Adipocyte (in vitro differentiated cells): ENCODE measurements around the gene HOXA11.

Experiments
- DNase-seq: peaks from one replicate; pipeline ENCODE4 v3.0.0-alpha.2; 2015; ENCODE audit warnings: low read depth
- H3K27me3 ChIP-seq: replicated peaks from 2 replicates; pipeline ENCODE4 v1.7.0; 2013; ENCODE audit warnings: mild to moderate bottlenecking, low read length, moderate library complexity; ENCODE audit not compliant: control insufficient read depth, insufficient read depth
- H3K36me3 ChIP-seq: 2 replicates; pipeline ENCODE4 v1.7.0; 2013; ENCODE audit warnings: low read length, mild to moderate bottlenecking, moderate library complexity; ENCODE audit not compliant: control insufficient read depth, insufficient read depth, severe bottlenecking
- H3K4me1 ChIP-seq: 2 replicates; pipeline ENCODE4 v1.7.0; 2013; ENCODE audit warnings: mild to moderate bottlenecking, low read length, moderate library complexity; ENCODE audit not compliant: control insufficient read depth, insufficient read depth
- H3K4me3 ChIP-seq: 2 replicates; pipeline ENCODE4 v1.7.0; 2013; ENCODE audit warnings: mild to moderate bottlenecking, low read length, moderate library complexity
- H3K9ac ChIP-seq: 2 replicates; pipeline ENCODE4 v1.7.0; 2013; ENCODE audit warnings: mild to moderate bottlenecking, low read length, moderate library complexity
- H3K9me3 ChIP-seq: 2 replicates; pipeline ENCODE4 v1.7.0; 2013; ENCODE audit warnings: mild to moderate bottlenecking, low read length, moderate library complexity; ENCODE audit not compliant: control insufficient read depth

Gene HOXA11

GRCh38 chr7:27213433-27214238, 28.6 kb upstream of the HOXA11 start:
- Histone ChIP-seq H3K27me3 (peaks cover 60% of the 10 kb centered on the region), H3K4me1 (peaks cover 8% of the 10 kb centered on the region), H3K9ac (no peak overlapping the region), H3K36me3 (no peaks in the 10 kb centered on the region), H3K9me3 (no peaks in the 10 kb centered on the region), H3K4me3 (no peak overlapping the region)
- DNase-seq, result no peak

- peaks cover 8% of the 10 kb centered on the region for H3K4me1 ChIP-seq
- DNase-seq, result no peak
- no peaks in the 10 kb centered on the region for H3K36me3 ChIP-seq
These were observed 27.7 kb upstream of the HOXA11 start for GRCh38 chr7:27212497-27213432.

GRCh38 chr7:27211764-27212204, 26.8 kb upstream of the HOXA11 start:
- Histone ChIP-seq H3K27me3 (peaks cover 71% of the 10 kb centered on the region), H3K4me1 (peaks cover 8% of the 10 kb centered on the region), H3K4me3 (no peak overlapping the region), H3K36me3 (no peaks in the 10 kb centered on the region), H3K9me3 (no peaks in the 10 kb centered on the region), H3K9ac (no peak overlapping the region)
- no peak for DNase-seq

More at GRCh38 chr7:27212497-27213432, 27.7 kb upstream of the HOXA11 start:
- Histone ChIP-seq H3K9ac (no peak overlapping the region), H3K4me3 (no peak overlapping the region), H3K27me3 (peaks cover 65% of the 10 kb centered on the region), H3K9me3 (no peaks in the 10 kb centered on the region)

GRCh38 chr7:27211084-27211446, 26.0 kb upstream of the HOXA11 start:
- H3K36me3 ChIP-seq, result no peaks in the 10 kb centered on the region
- no peak overlapping the region for H3K9ac ChIP-seq
- H3K4me3 ChIP-seq, result no peak overlapping the region
- peaks cover 8% of the 10 kb centered on the region for H3K4me1 ChIP-seq
- H3K27me3 ChIP-seq, result peaks cover 71% of the 10 kb centered on the region
- no peaks in the 10 kb centered on the region for H3K9me3 ChIP-seq
- no peak for DNase-seq

GRCh38 chr7:27210441-27211083, 25.5 kb upstream of the HOXA11 start:
- peak overlapping the region; percentile 48 for H3K9ac ChIP-seq
- peaks cover 10% of the 10 kb centered on the region for H3K4me1 ChIP-seq
- peak; percentile 78 for DNase-seq

GRCh38 chr7:27209933-27210440, 25.0 kb upstream of the HOXA11 start:
- Histone ChIP-seq H3K4me3 (no peak overlapping the region), H3K9me3 (no peaks in the 10 kb centered on the region), H3K36me3 (no peaks in the 10 kb centered on the region), H3K9ac (no peak overlapping the region), H3K4me1 (peaks cover 14% of the 10 kb centered on the region), H3K27me3 (peaks cover 73% of the 10 kb centered on the region)
- no peak for DNase-seq

More at GRCh38 chr7:27210441-27211083, 25.5 kb upstream of the HOXA11 start:
- Histone ChIP-seq H3K36me3 (no peaks in the 10 kb centered on the region), H3K27me3 (peaks cover 71% of the 10 kb centered on the region), H3K4me3 (peak overlapping the region; percentile 77), H3K9me3 (no peaks in the 10 kb centered on the region)

- Histone ChIP-seq H3K9me3 (no peaks in the 10 kb centered on the region), H3K27me3 (peaks cover 80% of the 10 kb centered on the region), H3K4me1 (peaks cover 14% of the 10 kb centered on the region), H3K36me3 (no peaks in the 10 kb centered on the region), H3K4me3 (no peak overlapping the region), H3K9ac (no peak overlapping the region)
- no peak for DNase-seq
These were observed 24.0 kb upstream of the HOXA11 start for GRCh38 chr7:27208998-27209397.

GRCh38 chr7:27207348-27207985, 22.4 kb upstream of the HOXA11 start:
- H3K27me3 ChIP-seq, result peaks cover 82% of the 10 kb centered on the region
- DNase-seq, result no peak
- no peaks in the 10 kb centered on the region for H3K9me3 ChIP-seq
- peaks cover 14% of the 10 kb centered on the region for H3K4me1 ChIP-seq
- no peak overlapping the region for H3K4me3 ChIP-seq
- no peaks in the 10 kb centered on the region for H3K36me3 ChIP-seq
- no peak overlapping the region for H3K9ac ChIP-seq

- H3K4me3 ChIP-seq, result peak overlapping the region; percentile 67
- peaks cover 8% of the 10 kb centered on the region for H3K4me1 ChIP-seq
- DNase-seq, result no peak
- no peaks in the 10 kb centered on the region for H3K9me3 ChIP-seq
- no peak overlapping the region for H3K9ac ChIP-seq
- peaks cover 82% of the 10 kb centered on the region for H3K27me3 ChIP-seq
- H3K36me3 ChIP-seq, result no peaks in the 10 kb centered on the region
These were observed 20.6 kb upstream of the HOXA11 start for GRCh38 chr7:27205325-27206280.

- H3K36me3 ChIP-seq, result no peaks in the 10 kb centered on the region
- H3K27me3 ChIP-seq, result peaks cover 81% of the 10 kb centered on the region
- no peak for DNase-seq
- H3K4me3 ChIP-seq, result peak overlapping the region; percentile 67
- H3K9me3 ChIP-seq, result no peaks in the 10 kb centered on the region
- no peak overlapping the region for H3K9ac ChIP-seq
- peaks cover 6% of the 10 kb centered on the region for H3K4me1 ChIP-seq
These were observed 19.9 kb upstream of the HOXA11 start for GRCh38 chr7:27204851-27205322.
